Choroid plexus epithelial cell (primary cell): ENCODE results near the gene HSPB2.

Experiments used
- DNase-seq: peaks from one replicate; pipeline ENCODE4 v3.0.0-alpha.2; 2010; ENCODE audit warnings: low read depth
- H3K4me3 ChIP-seq: 2 replicates; pipeline ENCODE4 v1.5.1; 2011; ENCODE audit warnings: low read depth, mild to moderate bottlenecking, control low read depth, low read length, moderate library complexity
- TF ChIP-seq, protein P1 (sequence below): conservative IDR thresholded peaks from 2 replicates; pipeline ENCODE4 v1.5.1; 2011; ENCODE audit warnings: low read depth, mild to moderate bottlenecking, control low read depth, inconsistent platforms, low read length, moderate library complexity

The HSPB2 gene

GRCh38 chr11:111906680-111907079 is 5.9 kb upstream of the HSPB2 start:
- TF ChIP-seq, protein P1, sequence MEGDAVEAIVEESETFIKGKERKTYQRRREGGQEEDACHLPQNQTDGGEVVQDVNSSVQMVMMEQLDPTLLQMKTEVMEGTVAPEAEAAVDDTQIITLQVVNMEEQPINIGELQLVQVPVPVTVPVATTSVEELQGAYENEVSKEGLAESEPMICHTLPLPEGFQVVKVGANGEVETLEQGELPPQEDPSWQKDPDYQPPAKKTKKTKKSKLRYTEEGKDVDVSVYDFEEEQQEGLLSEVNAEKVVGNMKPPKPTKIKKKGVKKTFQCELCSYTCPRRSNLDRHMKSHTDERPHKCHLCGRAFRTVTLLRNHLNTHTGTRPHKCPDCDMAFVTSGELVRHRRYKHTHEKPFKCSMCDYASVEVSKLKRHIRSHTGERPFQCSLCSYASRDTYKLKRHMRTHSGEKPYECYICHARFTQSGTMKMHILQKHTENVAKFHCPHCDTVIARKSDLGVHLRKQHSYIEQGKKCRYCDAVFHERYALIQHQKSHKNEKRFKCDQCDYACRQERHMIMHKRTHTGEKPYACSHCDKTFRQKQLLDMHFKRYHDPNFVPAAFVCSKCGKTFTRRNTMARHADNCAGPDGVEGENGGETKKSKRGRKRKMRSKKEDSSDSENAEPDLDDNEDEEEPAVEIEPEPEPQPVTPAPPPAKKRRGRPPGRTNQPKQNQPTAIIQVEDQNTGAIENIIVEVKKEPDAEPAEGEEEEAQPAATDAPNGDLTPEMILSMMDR, result no peak
- DNase-seq, result no peak
- H3K4me3 ChIP-seq, result no peak overlapping the region

- TF ChIP-seq, protein P1, result no peak
- DNase-seq, result no peak
- H3K4me3 ChIP-seq, result no peak overlapping the region
Measured at GRCh38 chr11:111908639-111909305, 3.8 kb upstream of the HSPB2 start.

DNA sequence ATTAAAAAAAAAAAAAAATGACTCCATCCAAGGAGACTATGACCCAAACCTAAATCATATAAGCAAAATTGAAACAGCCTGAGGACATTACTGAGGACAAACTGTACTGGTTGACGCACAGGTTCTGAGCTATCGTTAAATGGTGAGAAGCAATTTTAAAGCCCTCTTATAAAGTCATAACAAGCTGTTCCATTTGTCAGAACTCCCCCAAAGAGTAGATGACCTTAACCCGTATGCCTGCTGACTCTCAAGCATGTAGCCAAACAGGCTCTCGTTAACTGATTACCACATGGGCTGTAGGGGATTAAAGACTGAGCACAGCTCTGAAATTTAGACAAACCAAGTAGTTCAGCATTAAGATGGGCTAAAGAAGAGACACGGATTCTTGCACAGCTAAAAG is 3.2 kb upstream of the HSPB2 start:
- H3K4me3 ChIP-seq, result no peak overlapping the region
- TF ChIP-seq, protein P1, result no peak
- DNase-seq, result no peak

- H3K4me3 ChIP-seq, result no peak overlapping the region
- no peak for DNase-seq
- TF ChIP-seq, protein P1, result no peak
Measured at GRCh38 chr11:111910676-111911562, 1.6 kb upstream of the HSPB2 start.

- peak within 1 kb of the TSS; percentile 41 for H3K4me3 ChIP-seq
- TF ChIP-seq, protein P1, result no peak
- peak; percentile 69 for DNase-seq
Measured at GRCh38 chr11:111911563-111912401, 752 bp upstream of the HSPB2 start, which contains the start of gene CRYAB. Gene CRYAB, minus strand, starts transcription at chr11:111911770. Its CDS starts 46 bp downstream, at chr11:111911724.

DNA sequence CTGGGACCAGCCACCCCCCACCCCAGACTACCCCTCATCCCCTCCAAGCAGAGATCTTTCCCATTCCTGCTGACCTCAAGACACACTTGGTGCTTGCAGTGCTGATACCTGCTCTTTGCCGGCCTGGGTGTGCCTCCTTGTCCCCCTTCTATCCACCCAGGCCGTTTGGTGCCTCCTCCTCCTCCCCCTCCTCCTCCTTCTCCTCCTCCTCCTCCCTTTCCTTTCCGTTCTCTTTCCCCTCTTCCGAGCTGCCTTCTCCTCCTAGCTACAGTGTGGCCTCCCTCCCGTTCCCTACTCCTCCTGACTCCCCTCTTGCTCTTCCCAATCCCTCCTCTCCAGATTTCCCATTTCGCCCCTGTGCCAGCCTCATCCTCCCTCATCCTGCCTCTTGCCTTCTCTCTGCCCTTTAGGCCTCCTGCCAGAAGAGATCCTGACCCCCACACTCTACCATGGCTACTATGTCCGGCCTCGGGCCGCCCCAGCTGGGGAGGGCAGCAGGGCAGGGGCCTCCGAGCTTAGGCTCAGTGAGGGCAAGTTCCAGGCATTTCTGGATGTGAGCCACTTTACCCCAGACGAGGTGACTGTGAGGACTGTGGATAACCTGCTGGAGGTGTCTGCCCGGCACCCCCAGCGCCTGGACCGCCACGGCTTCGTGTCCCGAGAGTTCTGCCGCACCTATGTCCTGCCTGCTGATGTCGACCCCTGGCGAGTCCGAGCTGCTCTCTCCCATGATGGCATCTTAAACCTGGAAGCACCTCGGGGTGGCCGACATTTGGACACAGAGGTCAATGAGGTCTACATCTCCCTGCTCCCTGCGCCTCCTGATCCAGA is 712 bp downstream of the HSPB2 start:
- TF ChIP-seq, protein P1, result no peak
- peak overlapping the region; percentile 5 for H3K4me3 ChIP-seq
- no peak for DNase-seq
